Neural progenitor cell (in vitro differentiated cells): ENCODE measurements around the gene ANKLE1.
A peak's percentile ranks its signal among the peaks of the same experiment; 100 is the strongest.

Experiments used
- EZH2 ChIP-seq: fragments of 200-600 bp; sonication (generic); IDR thresholded peaks from 2 replicates; pipeline ENCODE4 v1.6.1; 2017; ENCODE audit warnings: antibody characterized with exemption, mild to moderate bottlenecking, moderate library complexity
- TF ChIP-seq, protein P1 (sequence below): fragments of 200-600 bp; sonication (generic); IDR thresholded peaks from 2 replicates; pipeline ENCODE4 v1.5.1; 2017; ENCODE audit warnings: antibody characterized with exemption, mild to moderate bottlenecking

DNA sequence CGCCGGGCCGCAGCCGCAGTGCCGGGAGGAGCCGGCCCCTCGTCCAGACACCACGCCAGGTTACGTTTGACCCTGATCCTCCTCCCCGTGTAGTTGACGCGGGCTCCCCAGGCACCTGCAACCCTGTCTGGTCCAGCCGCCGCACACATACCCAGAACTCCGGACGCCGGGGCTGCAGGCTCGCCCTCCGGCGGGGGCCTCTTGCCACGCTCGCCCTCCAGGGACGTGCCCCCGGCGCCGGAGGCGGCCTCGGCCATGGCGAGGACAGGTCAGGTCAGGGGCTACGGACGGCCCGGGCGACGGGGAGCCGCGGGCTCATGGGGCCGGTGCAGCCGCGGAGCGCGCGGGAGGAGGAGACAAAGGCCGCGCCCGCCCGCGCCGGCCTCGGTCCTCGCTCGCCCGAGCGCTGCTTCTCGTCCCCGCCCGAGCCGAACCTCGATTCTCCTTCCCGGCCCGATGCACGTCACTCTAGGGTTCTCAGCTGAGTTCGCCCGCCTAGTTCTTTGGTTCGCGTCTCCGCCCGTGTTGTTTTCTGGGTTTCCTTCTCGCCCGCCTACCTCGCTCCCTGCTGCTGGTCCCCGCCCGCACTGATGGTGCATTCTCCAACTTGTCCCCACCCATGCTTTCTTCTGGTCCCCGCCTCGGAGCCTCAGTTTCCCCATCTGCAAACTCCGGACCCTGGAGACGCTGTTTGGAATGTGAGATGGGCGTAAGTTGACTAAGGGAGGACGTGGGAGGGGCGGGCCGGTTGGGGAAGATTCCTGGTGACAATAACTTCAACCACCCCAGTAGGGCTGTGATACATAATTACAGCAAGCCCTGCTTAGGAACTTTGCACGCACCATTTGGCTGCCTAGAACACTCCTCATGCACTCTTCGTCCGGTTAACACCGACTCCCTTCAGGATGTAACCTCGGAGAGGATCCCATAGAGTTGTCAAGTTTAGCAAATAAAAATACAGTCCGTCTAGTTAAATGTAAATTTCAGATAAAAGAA lies 53.0 kb downstream of the ANKLE1 start, which contains the start of gene ANO8:
- TF ChIP-seq, protein P1, sequence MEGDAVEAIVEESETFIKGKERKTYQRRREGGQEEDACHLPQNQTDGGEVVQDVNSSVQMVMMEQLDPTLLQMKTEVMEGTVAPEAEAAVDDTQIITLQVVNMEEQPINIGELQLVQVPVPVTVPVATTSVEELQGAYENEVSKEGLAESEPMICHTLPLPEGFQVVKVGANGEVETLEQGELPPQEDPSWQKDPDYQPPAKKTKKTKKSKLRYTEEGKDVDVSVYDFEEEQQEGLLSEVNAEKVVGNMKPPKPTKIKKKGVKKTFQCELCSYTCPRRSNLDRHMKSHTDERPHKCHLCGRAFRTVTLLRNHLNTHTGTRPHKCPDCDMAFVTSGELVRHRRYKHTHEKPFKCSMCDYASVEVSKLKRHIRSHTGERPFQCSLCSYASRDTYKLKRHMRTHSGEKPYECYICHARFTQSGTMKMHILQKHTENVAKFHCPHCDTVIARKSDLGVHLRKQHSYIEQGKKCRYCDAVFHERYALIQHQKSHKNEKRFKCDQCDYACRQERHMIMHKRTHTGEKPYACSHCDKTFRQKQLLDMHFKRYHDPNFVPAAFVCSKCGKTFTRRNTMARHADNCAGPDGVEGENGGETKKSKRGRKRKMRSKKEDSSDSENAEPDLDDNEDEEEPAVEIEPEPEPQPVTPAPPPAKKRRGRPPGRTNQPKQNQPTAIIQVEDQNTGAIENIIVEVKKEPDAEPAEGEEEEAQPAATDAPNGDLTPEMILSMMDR: no peak
- peak; percentile 35 for TF ChIP-seq EZH2
